KG1 (cell line): ENCODE data around the gene LTA4H.
"Not testable (repeated sequence)": the region's sequence is repeated elsewhere in the genome, so short reads cannot be mapped to it uniquely, and the experiment has no call there.

Source experiments
- DNase-seq: peaks from one replicate; lab custom pipeline; 2025; lab: John Stamatoyannopoulos, UW

The LTA4H gene

GRCh38 chr12:96035283-96036236 lies at the start of gene LTA4H:
TSS of gene LTA4H (minus strand) at chr12:96035587. CDS start at chr12:96035519, 68 bp downstream.
- DNase-seq = peak; percentile 99

GRCh38 chr12:96084624-96085023 lies 49.2 kb upstream of the LTA4H start:
- no peak for DNase-seq

GRCh38 chr12:96083020-96083719 lies 47.8 kb upstream of the LTA4H start:
- no peak for DNase-seq

GRCh38 chr12:96081596-96081995 lies 46.2 kb upstream of the LTA4H start:
- DNase-seq = no peak

GRCh38 chr12:96078231-96079135 lies 43.1 kb upstream of the LTA4H start:
- DNase-seq = no peak

- DNase-seq = no peak
These were observed 41.7 kb upstream of the LTA4H start for GRCh38 chr12:96077081-96077480.

GRCh38 chr12:96075560-96075959 lies 40.2 kb upstream of the LTA4H start:
- DNase-seq = no peak

GRCh38 chr12:96073346-96074330 lies 38.3 kb upstream of the LTA4H start:
- no peak for DNase-seq

GRCh38 chr12:96070670-96071279 lies 35.4 kb upstream of the LTA4H start:
- no peak for DNase-seq

- DNase-seq = no peak
These were observed 34.3 kb upstream of the LTA4H start for GRCh38 chr12:96069511-96070231.

- no peak for DNase-seq
These were observed 33.2 kb upstream of the LTA4H start for GRCh38 chr12:96068636-96069035.

GRCh38 chr12:96068111-96068510 lies 32.7 kb upstream of the LTA4H start:
- DNase-seq = no peak

GRCh38 chr12:96065776-96066175 lies 30.4 kb upstream of the LTA4H start:
- not testable (repeated sequence) for DNase-seq

- DNase-seq = no peak
These were observed 29.6 kb upstream of the LTA4H start for GRCh38 chr12:96064966-96065365.

- peak; percentile 11 for DNase-seq
These were observed 28.9 kb upstream of the LTA4H start for GRCh38 chr12:96064271-96064670.

GRCh38 chr12:96063046-96063445 lies 27.7 kb upstream of the LTA4H start:
- peak; percentile 25 for DNase-seq

- peak; percentile 81 for DNase-seq
These were observed 26.6 kb upstream of the LTA4H start for GRCh38 chr12:96061864-96062453.

- DNase-seq = no peak
These were observed 25.9 kb upstream of the LTA4H start for GRCh38 chr12:96061323-96061722.

GRCh38 chr12:96060041-96060440 lies 24.7 kb upstream of the LTA4H start:
- no peak for DNase-seq
